Measurements from ENCODE around the gene CGRRF1.

Gene CGRRF1

DNA sequence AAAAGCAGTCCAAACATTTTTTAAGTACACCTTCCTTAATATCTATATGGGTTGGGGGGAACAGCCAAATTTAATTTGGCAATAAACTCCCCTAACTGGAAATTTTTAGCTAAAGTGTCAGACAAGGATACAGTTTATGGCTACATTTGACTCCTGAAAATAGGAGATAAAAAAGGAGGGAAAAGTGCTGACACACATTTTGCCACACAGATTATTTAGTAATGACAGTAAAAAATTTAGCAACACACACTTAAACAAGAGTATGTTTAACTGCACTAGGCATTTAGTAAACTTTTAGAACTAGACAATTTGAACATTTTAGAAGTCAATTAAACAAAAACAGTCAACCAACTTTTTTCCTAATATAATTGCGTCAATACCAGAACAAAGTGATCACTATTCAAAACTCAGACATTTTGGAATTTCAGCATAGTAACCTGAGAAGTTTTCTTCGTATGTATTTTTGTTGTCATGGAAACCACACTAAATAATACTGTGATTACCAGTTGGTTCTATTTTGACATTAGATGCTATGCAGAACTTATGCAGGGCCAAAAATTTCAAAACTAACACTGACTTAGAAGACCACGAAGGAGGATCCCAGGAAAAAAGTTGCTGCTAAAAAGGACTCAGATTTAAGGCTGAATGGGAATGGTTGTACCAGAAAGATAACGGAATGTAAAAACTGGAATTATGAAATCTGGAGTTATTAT lies 34.4 kb upstream of the CGRRF1 start:
- H4K91ac ChIP-seq (ENCODE audit: low read length): no peak overlapping the region

DNA sequence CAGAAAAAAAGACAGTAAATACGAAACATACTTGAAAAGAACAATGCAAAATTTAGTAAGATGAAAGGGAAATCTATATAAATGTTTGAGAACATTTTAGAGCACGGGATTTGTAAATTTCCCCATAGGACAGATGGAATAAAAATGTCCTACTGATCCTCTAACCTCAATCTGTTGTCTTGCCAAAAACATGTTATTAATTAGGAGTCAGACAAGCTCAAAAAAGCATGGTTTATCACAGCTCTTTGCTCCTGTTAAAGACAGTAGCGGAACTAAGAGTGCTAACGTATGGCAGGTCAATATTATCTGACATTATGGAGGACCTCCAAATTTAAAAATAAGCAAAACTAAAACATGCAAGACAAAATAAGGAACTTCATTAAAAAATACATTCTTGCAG lies 33.8 kb upstream of the CGRRF1 start:
- peaks cover 2% of the 10 kb centered on the region for H3K4me1 ChIP-seq (ENCODE audit: control insufficient read depth, insufficient read depth, low read depth, low read length)
- H2BK15ac ChIP-seq (ENCODE audit: low read depth, poor library complexity, severe bottlenecking): no peak overlapping the region
- 100% methylated on average over 4 of the region's 4 CpGs for WGBS
- no peak overlapping the region for H2AK5ac ChIP-seq (ENCODE audit: low read length, severe bottlenecking)
- H3K23ac ChIP-seq (ENCODE audit: low read length in 2 of 2): no peak overlapping the region
- peaks cover 1% of the 10 kb centered on the region for H3K79me1 ChIP-seq (replicated peaks; ENCODE audit: low read length, poor library complexity, severe bottlenecking)
- no peak overlapping the region for H3K27ac ChIP-seq (ENCODE audit: low read length, poor library complexity, severe bottlenecking)
- no peak overlapping the region for H3K4ac ChIP-seq (ENCODE audit: low read depth in 1 of 2, low read length in 2 of 2)
- no peak overlapping the region for H2BK12ac ChIP-seq (ENCODE audit: low read length in 2 of 2)
- H2BK120ac ChIP-seq (ENCODE audit: low read depth, low read length): no peak overlapping the region
- H3K4me3 ChIP-seq (ENCODE audit: insufficient read depth in 1 of 2, low read depth in 1 of 2, low read length in 2 of 2): no peak overlapping the region
- H4K8ac ChIP-seq (ENCODE audit: low read length): no peak overlapping the region
- H3K9me3 ChIP-seq (ENCODE audit: control insufficient read depth, low read length): no peaks in the 10 kb centered on the region
- DNase-seq: no peak
- H3K18ac ChIP-seq (ENCODE audit: low read depth in 1 of 2, low read length in 2 of 2): no peak overlapping the region
- H2BK5ac ChIP-seq (ENCODE audit: low read depth, low read length, poor library complexity, severe bottlenecking): no peak overlapping the region
- H3K9ac ChIP-seq (ENCODE audit: low read length): peak overlapping the region; percentile 52
- no peak overlapping the region for H3K4me2 ChIP-seq (ENCODE audit: low read length, poor library complexity, severe bottlenecking)
- no peaks in the 10 kb centered on the region for H3K27me3 ChIP-seq (ENCODE audit: control insufficient read depth in 1 of 2, insufficient read depth in 1 of 2, low read length in 2 of 2)
- H3K14ac ChIP-seq (ENCODE audit: low read length in 2 of 2): no peak overlapping the region
- H4K91ac ChIP-seq (ENCODE audit: low read length): no peak overlapping the region
- peaks cover 7 to 79% of the 10 kb centered on the region in 2 experiments for H3K36me3 ChIP-seq (ENCODE audit: control insufficient read depth in 1 of 2, insufficient read depth in 2 of 2, low read depth in 1 of 2, low read length in 2 of 2)
- no peak overlapping the region for H2AFZ ChIP-seq (ENCODE audit: low read depth, low read length)

More for the DNA sequence above, 34.4 kb upstream of the CGRRF1 start:
- WGBS: 95% methylated on average over 3 of the region's 4 CpGs
- no peaks in the 10 kb centered on the region for H3K27me3 ChIP-seq (ENCODE audit: control insufficient read depth in 1 of 2, insufficient read depth in 1 of 2, low read length in 2 of 2)
- H2BK12ac ChIP-seq (ENCODE audit: low read length in 2 of 2): no peak overlapping the region
- H3K9ac ChIP-seq (ENCODE audit: low read length): peak overlapping the region; percentile 52
- H2BK15ac ChIP-seq (ENCODE audit: low read depth, poor library complexity, severe bottlenecking): no peak overlapping the region
- H3K27ac ChIP-seq (ENCODE audit: low read length, poor library complexity, severe bottlenecking): no peak overlapping the region
- H3K18ac ChIP-seq (ENCODE audit: low read depth in 1 of 2, low read length in 2 of 2): no peak overlapping the region
- no peak overlapping the region for H3K4ac ChIP-seq (ENCODE audit: low read depth in 1 of 2, low read length in 2 of 2)
- H3K36me3 ChIP-seq (ENCODE audit: control insufficient read depth in 1 of 2, insufficient read depth in 2 of 2, low read depth in 1 of 2, low read length in 2 of 2): peaks cover 7 to 80% of the 10 kb centered on the region in 2 experiments
- peak; percentile 72 for DNase-seq
- no peak overlapping the region for H2AFZ ChIP-seq (ENCODE audit: low read depth, low read length)
- no peak overlapping the region for H3K23ac ChIP-seq (ENCODE audit: low read length in 2 of 2)
- H2BK5ac ChIP-seq (ENCODE audit: low read depth, low read length, poor library complexity, severe bottlenecking): no peak overlapping the region
- H3K4me1 ChIP-seq (ENCODE audit: control insufficient read depth, insufficient read depth, low read depth, low read length): peaks cover 2% of the 10 kb centered on the region
- no peak overlapping the region for H4K8ac ChIP-seq (ENCODE audit: low read length)
- H3K79me1 ChIP-seq (replicated peaks; ENCODE audit: low read length, poor library complexity, severe bottlenecking): peaks cover 1% of the 10 kb centered on the region
- no peak overlapping the region for H2BK120ac ChIP-seq (ENCODE audit: low read depth, low read length)
- H3K4me3 ChIP-seq (ENCODE audit: insufficient read depth in 1 of 2, low read depth in 1 of 2, low read length in 2 of 2): no peak overlapping the region
- H3K14ac ChIP-seq (ENCODE audit: low read length in 2 of 2): no peak overlapping the region
- no peak overlapping the region for H2AK5ac ChIP-seq (ENCODE audit: low read length, severe bottlenecking)
- H3K4me2 ChIP-seq (ENCODE audit: low read length, poor library complexity, severe bottlenecking): no peak overlapping the region
- no peaks in the 10 kb centered on the region for H3K9me3 ChIP-seq (ENCODE audit: control insufficient read depth, low read length)

GRCh38 chr14:54478636-54479215 lies 31.0 kb upstream of the CGRRF1 start:
- Histone ChIP-seq H2AK5ac (ENCODE audit: low read length, severe bottlenecking) (no peak overlapping the region), H3K9me3 (ENCODE audit: control insufficient read depth, low read length) (no peaks in the 10 kb centered on the region), H3K9ac (ENCODE audit: low read length) (peak overlapping the region; percentile 62), H3K36me3 (ENCODE audit: control insufficient read depth in 1 of 2, insufficient read depth in 2 of 2, low read depth in 1 of 2, low read length in 2 of 2) (peaks cover 2 to 87% of the 10 kb centered on the region in 2 experiments), H3K4ac (ENCODE audit: low read depth in 1 of 2, low read length in 2 of 2) (no peak overlapping the region), H3K14ac (ENCODE audit: low read length in 2 of 2) (no peak overlapping the region), H3K79me1 (replicated peaks; ENCODE audit: low read length, poor library complexity, severe bottlenecking) (no peaks in the 10 kb centered on the region), H3K18ac (ENCODE audit: low read depth in 1 of 2, low read length in 2 of 2) (no peak overlapping the region), H3K4me2 (ENCODE audit: low read length, poor library complexity, severe bottlenecking) (no peak overlapping the region), H3K27ac (ENCODE audit: low read length, poor library complexity, severe bottlenecking) (peak overlapping the region; percentile 16), H2BK5ac (ENCODE audit: low read depth, low read length, poor library complexity, severe bottlenecking) (no peak overlapping the region), H4K8ac (ENCODE audit: low read length) (no peak overlapping the region), H2AFZ (ENCODE audit: low read depth, low read length) (no peak overlapping the region), H3K4me1 (ENCODE audit: control insufficient read depth, insufficient read depth, low read depth, low read length) (peaks cover 3% of the 10 kb centered on the region), H2BK120ac (ENCODE audit: low read depth, low read length) (no peak overlapping the region), H2BK12ac (ENCODE audit: low read length in 2 of 2) (no peak overlapping the region), H3K27me3 (ENCODE audit: control insufficient read depth in 1 of 2, insufficient read depth in 1 of 2, low read length in 2 of 2) (no peaks in the 10 kb centered on the region), H2BK15ac (ENCODE audit: low read depth, poor library complexity, severe bottlenecking) (no peak overlapping the region), H4K91ac (ENCODE audit: low read length) (no peak overlapping the region), H3K4me3 (ENCODE audit: insufficient read depth in 1 of 2, low read depth in 1 of 2, low read length in 2 of 2) (no peak overlapping the region), H3K23ac (ENCODE audit: low read length in 2 of 2) (no peak overlapping the region)
- 100% methylated on average over 1 of the region's 3 CpGs for WGBS
- DNase-seq: peak; percentile 26

- no peak overlapping the region for H3K23ac ChIP-seq (ENCODE audit: low read length in 2 of 2)
- no peak overlapping the region for H3K18ac ChIP-seq (ENCODE audit: low read depth in 1 of 2, low read length in 2 of 2)
- no peaks in the 10 kb centered on the region for H3K79me1 ChIP-seq (replicated peaks; ENCODE audit: low read length, poor library complexity, severe bottlenecking)
- H2BK120ac ChIP-seq (ENCODE audit: low read depth, low read length): no peak overlapping the region
- H3K9ac ChIP-seq (ENCODE audit: low read length): no peak overlapping the region
- no peak overlapping the region for H3K14ac ChIP-seq (ENCODE audit: low read length in 2 of 2)
- peaks cover 3% of the 10 kb centered on the region for H3K4me1 ChIP-seq (ENCODE audit: control insufficient read depth, insufficient read depth, low read depth, low read length)
- no peak overlapping the region for H3K4me2 ChIP-seq (ENCODE audit: low read length, poor library complexity, severe bottlenecking)
- H3K27me3 ChIP-seq (ENCODE audit: control insufficient read depth in 1 of 2, insufficient read depth in 1 of 2, low read length in 2 of 2): no peaks in the 10 kb centered on the region
- H4K91ac ChIP-seq (ENCODE audit: low read length): no peak overlapping the region
- no peak overlapping the region for H2BK5ac ChIP-seq (ENCODE audit: low read depth, low read length, poor library complexity, severe bottlenecking)
- no peak overlapping the region for H4K8ac ChIP-seq (ENCODE audit: low read length)
- H3K4me3 ChIP-seq (ENCODE audit: insufficient read depth in 1 of 2, low read depth in 1 of 2, low read length in 2 of 2): no peak overlapping the region
- H2BK12ac ChIP-seq (ENCODE audit: low read length in 2 of 2): no peak overlapping the region
- H3K36me3 ChIP-seq (ENCODE audit: control insufficient read depth in 1 of 2, insufficient read depth in 2 of 2, low read depth in 1 of 2, low read length in 2 of 2): peaks cover 2 to 70% of the 10 kb centered on the region in 2 experiments
- no peak overlapping the region for H2BK15ac ChIP-seq (ENCODE audit: low read depth, poor library complexity, severe bottlenecking)
- no peak overlapping the region for H2AFZ ChIP-seq (ENCODE audit: low read depth, low read length)
- no peak overlapping the region for H3K4ac ChIP-seq (ENCODE audit: low read depth in 1 of 2, low read length in 2 of 2)
- 95% methylated on average over 2 of the region's 4 CpGs for WGBS
- no peaks in the 10 kb centered on the region for H3K9me3 ChIP-seq (ENCODE audit: control insufficient read depth, low read length)
- DNase-seq: no peak
- no peak overlapping the region for H3K27ac ChIP-seq (ENCODE audit: low read length, poor library complexity, severe bottlenecking)
- H2AK5ac ChIP-seq (ENCODE audit: low read length, severe bottlenecking): no peak overlapping the region
These were observed 28.7 kb upstream of the CGRRF1 start for GRCh38 chr14:54480830-54481562.
